Smooth muscle cell (in vitro differentiated cells): ENCODE measurements around the gene SULT1C2. TPM values are rescaled to one million over a fixed set of nuclear protein-coding genes. Genes with fewer than 3 reads are reported as not detected.
"Not testable (repeated sequence)": the region's sequence is repeated elsewhere in the genome, so short reads cannot be mapped to it uniquely, and the experiment has no call there.

ENCODE experiments used
- DNase-seq: peaks from one replicate; lab custom pipeline; 2025; ENCODE audit not compliant: unreplicated experiment; lab: John Stamatoyannopoulos, UW
- H2AFZ ChIP-seq: fragments of 200-600 bp; sonication (generic); 2 replicates; pipeline ENCODE4 v1.6.0; 2016; ENCODE audit warnings: antibody characterized with exemption, low read depth, mild to moderate bottlenecking
- H3F3A ChIP-seq: fragments of 200-600 bp; sonication (generic); 2 replicates; pipeline ENCODE4 v1.6.0; 2017; ENCODE audit warnings: antibody characterized with exemption, low read depth
- H3K27ac ChIP-seq: fragments of 200-600 bp; sonication (generic); 2 replicates; pipeline ENCODE4 v1.5.1; 2016; ENCODE audit warnings: low read depth, mild to moderate bottlenecking
- H3K27me3 ChIP-seq: fragments of 200-600 bp; sonication (generic); 2 replicates; pipeline ENCODE4 v1.6.1; 2016; ENCODE audit warnings: low read depth, mild to moderate bottlenecking
- H3K36me3 ChIP-seq: fragments of 200-600 bp; sonication (generic); 2 replicates; pipeline ENCODE4 v1.5.1; 2016; ENCODE audit warnings: low read depth
- H3K4me1 ChIP-seq: fragments of 200-600 bp; sonication (generic); 2 replicates; pipeline ENCODE4 v1.5.1; 2016; ENCODE audit warnings: low read depth
- H3K4me2 ChIP-seq: fragments of 200-600 bp; sonication (generic); 2 replicates; pipeline ENCODE4 v1.6.0; 2016; ENCODE audit warnings: mild to moderate bottlenecking
- H3K4me3 ChIP-seq: fragments of 200-600 bp; sonication (generic); 2 replicates; pipeline ENCODE4 v1.5.1; 2016; ENCODE audit warnings: mild to moderate bottlenecking
- H3K79me2 ChIP-seq: fragments of 200-600 bp; sonication (generic); 2 replicates; pipeline ENCODE4 v1.6.0; 2016; ENCODE audit warnings: low read depth, mild to moderate bottlenecking
- H3K9ac ChIP-seq: fragments of 200-600 bp; sonication (generic); 2 replicates; pipeline ENCODE4 v1.6.0; 2016; ENCODE audit warnings: low read depth
- H3K9me3 ChIP-seq: fragments of 200-600 bp; sonication (generic); replicated peaks from 2 replicates; pipeline ENCODE4 v1.5.1; 2016; ENCODE audit warnings: low read depth
- H4K20me1 ChIP-seq: fragments of 200-600 bp; sonication (generic); 2 replicates; pipeline ENCODE4 v1.6.0; 2016; ENCODE audit warnings: low read depth
- WGBS: methylation state at CpG from one replicate; pipeline ENCODE4 v1.1.7; 2016; ENCODE audit warnings: low lambda C conversion rate; 5-methylcytosine and 5-hydroxymethylcytosine counted together
- polyA plus RNA-seq: library from polyadenylated mRNA; unstranded; fragments of >200 nt; fragmentation: Nextera tagmentation; extraction: Ambion mirVana; gene quantifications from 2 replicates; pipeline ENCODE4 v1.2.1, GENCODE V29; 2016
- total RNA-seq: library from RNA; depleted of rRNA; stranded (reverse); fragments of >200 nt; gene quantifications from 2 replicates; pipeline ENCODE4 v1.2.3, GENCODE V29; 2014
- TF ChIP-seq, protein P1 (sequence below): fragments of 200-600 bp; sonication (generic); IDR thresholded peaks from 2 replicates; pipeline ENCODE4 v1.5.1; 2017; ENCODE audit warnings: borderline replicate concordance, mild to moderate bottlenecking, antibody characterized with exemption; ENCODE audit not compliant: insufficient read depth, poor library complexity, severe bottlenecking

SULT1C2 gene
- total and polyA plus RNA-seq, 2 experiments from 2014 or later, result not detected

DNA sequence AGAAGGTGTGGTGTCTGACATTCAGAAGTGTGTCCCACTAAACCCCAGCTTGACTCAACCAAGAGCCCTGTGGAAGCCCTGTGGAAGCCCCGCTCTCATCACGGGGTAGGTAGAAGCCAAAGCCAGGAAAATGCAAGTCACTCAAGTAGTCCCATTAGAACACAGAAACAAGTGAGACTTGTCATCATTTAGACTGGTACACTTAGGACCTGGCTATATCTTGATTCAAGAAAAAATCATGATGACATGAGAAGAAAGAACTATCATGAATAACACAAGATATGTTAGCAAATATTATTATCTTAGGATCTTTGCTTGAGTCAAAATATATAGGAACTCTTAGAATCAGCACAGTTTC is 60.9 kb downstream of the SULT1C2 start:
- Histone ChIP-seq H3K27ac (no peak overlapping the region), H3K27me3 (no peaks in the 10 kb centered on the region), H2AFZ (no peak overlapping the region), H3K9me3 (no peaks in the 10 kb centered on the region), H3F3A (no peaks in the 10 kb centered on the region), H3K36me3 (no peaks in the 10 kb centered on the region), H3K4me3 (no peak overlapping the region), H3K79me2 (no peaks in the 10 kb centered on the region), H3K4me2 (no peak overlapping the region), H3K4me1 (no peaks in the 10 kb centered on the region), H4K20me1 (no peaks in the 10 kb centered on the region), H3K9ac (no peak overlapping the region)
- 79% methylated on average over 2 of the region's 2 CpGs for WGBS
- no peak for DNase-seq
- TF ChIP-seq, protein P1, sequence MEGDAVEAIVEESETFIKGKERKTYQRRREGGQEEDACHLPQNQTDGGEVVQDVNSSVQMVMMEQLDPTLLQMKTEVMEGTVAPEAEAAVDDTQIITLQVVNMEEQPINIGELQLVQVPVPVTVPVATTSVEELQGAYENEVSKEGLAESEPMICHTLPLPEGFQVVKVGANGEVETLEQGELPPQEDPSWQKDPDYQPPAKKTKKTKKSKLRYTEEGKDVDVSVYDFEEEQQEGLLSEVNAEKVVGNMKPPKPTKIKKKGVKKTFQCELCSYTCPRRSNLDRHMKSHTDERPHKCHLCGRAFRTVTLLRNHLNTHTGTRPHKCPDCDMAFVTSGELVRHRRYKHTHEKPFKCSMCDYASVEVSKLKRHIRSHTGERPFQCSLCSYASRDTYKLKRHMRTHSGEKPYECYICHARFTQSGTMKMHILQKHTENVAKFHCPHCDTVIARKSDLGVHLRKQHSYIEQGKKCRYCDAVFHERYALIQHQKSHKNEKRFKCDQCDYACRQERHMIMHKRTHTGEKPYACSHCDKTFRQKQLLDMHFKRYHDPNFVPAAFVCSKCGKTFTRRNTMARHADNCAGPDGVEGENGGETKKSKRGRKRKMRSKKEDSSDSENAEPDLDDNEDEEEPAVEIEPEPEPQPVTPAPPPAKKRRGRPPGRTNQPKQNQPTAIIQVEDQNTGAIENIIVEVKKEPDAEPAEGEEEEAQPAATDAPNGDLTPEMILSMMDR, result no peak

DNA sequence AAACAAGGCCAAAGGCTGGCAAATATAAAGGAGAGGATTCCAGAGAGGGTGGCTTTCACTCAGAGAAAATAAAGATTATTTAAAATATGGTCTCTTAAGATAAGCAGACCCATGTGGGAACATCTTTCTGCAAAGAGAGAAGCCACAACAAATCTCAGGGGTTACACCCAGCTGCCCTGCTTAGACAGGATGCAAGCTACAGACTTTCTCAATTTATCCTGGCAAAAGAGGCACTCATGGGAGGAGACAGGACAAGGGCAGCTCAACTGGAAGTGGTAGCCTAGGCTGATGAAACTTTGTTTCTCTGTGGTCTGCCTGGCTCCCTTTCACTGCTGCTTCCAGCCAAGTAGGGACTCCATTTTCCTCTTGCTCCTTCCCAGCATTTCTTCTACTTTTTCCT is 63.2 kb downstream of the SULT1C2 start:
- Histone ChIP-seq H3K27ac (no peak overlapping the region), H3K9ac (no peak overlapping the region), H2AFZ (no peak overlapping the region)

DNA sequence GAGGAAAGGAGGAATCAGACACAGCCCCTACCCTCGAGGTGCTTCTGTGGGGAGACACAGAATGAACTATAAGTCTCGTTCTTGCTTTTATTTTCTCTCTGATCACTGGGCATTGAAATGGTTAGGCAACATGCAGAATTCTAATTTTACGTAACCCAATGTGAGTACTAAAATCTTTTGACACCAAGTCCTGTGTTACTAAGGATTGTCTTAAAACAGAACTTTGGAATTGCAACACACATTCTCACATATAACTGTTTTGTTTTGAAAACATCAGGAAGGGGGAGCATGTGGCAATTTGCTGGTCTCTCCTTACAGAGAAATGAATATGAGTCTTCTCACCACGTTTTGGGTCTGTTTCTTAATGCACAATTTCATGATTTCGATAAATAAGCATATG is 65.4 kb downstream of the SULT1C2 start:
- H3K9ac ChIP-seq, result no peak overlapping the region
- H3F3A ChIP-seq, result no peaks in the 10 kb centered on the region
- H3K27ac ChIP-seq, result no peak overlapping the region
- H2AFZ ChIP-seq, result no peak overlapping the region
- no peak overlapping the region for H3K4me2 ChIP-seq
- H3K9me3 ChIP-seq, result no peaks in the 10 kb centered on the region
- 78% methylated on average over 5 of the region's 5 CpGs for WGBS
- H3K36me3 ChIP-seq, result no peaks in the 10 kb centered on the region
- no peaks in the 10 kb centered on the region for H4K20me1 ChIP-seq
- H3K79me2 ChIP-seq, result no peaks in the 10 kb centered on the region
- TF ChIP-seq, protein P1, result no peak
- H3K4me1 ChIP-seq, result no peaks in the 10 kb centered on the region
- H3K27me3 ChIP-seq, result no peaks in the 10 kb centered on the region
- no peak overlapping the region for H3K4me3 ChIP-seq
- no peak for DNase-seq

More for the DNA sequence above, 63.2 kb downstream of the SULT1C2 start:
- Histone ChIP-seq H3F3A (no peaks in the 10 kb centered on the region), H3K4me3 (no peak overlapping the region), H3K36me3 (no peaks in the 10 kb centered on the region), H4K20me1 (no peaks in the 10 kb centered on the region), H3K9me3 (no peaks in the 10 kb centered on the region), H3K79me2 (no peaks in the 10 kb centered on the region), H3K4me2 (no peak overlapping the region), H3K27me3 (no peaks in the 10 kb centered on the region), H3K4me1 (no peaks in the 10 kb centered on the region)
- no peak for DNase-seq
- TF ChIP-seq, protein P1, result no peak

DNA sequence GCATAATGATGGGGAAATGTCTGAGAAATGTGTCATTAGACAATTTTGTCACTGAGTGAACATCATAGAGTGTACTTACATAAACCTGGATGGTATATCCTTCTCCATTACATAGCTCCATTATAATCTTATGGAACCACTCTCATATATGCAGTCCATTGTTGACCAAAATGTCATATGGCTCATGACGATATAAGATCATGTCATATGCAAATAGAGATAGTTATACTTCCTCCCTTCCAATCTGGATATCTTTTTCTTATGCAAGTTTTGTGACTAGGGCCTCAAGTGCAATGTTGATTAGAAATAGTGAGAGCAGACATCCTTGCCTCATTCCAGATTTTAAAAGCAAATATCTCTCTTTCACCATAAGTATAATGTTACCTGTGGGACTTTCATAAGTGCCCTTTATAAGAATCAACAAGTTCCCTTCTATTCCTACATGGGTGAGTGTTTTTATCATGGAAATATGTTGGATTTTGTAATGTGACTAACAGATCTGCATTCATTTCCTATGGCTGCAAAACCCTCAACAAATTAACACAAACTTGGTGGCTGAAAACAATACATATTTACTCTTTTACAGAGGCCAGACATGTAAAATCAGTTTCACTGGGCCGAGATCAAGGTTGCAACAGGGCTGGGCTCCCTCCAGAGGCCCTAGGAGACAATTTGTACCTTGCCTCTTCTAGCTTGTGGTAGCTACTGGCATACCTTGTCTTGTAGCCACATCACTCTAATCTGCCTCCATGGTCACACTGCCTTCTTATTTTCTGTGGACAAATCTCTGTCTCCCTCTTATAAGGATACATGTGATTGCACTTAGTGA is 67.4 kb downstream of the SULT1C2 start:
- H3K4me2 ChIP-seq, result no peak overlapping the region
- no peaks in the 10 kb centered on the region for H3K4me1 ChIP-seq
- H3K27ac ChIP-seq, result no peak overlapping the region
- H3K79me2 ChIP-seq, result no peaks in the 10 kb centered on the region
- H3K36me3 ChIP-seq, result no peaks in the 10 kb centered on the region
- no peak overlapping the region for H3K9ac ChIP-seq
- WGBS, result 86% methylated on average over 2 of the region's 2 CpGs
- no peak overlapping the region for H3K4me3 ChIP-seq
- H4K20me1 ChIP-seq, result no peaks in the 10 kb centered on the region
- TF ChIP-seq, protein P1, result no peak
- H3K27me3 ChIP-seq, result no peaks in the 10 kb centered on the region
- H3K9me3 ChIP-seq, result no peaks in the 10 kb centered on the region
- no peak for DNase-seq
- no peak overlapping the region for H2AFZ ChIP-seq
- H3F3A ChIP-seq, result no peaks in the 10 kb centered on the region

DNA sequence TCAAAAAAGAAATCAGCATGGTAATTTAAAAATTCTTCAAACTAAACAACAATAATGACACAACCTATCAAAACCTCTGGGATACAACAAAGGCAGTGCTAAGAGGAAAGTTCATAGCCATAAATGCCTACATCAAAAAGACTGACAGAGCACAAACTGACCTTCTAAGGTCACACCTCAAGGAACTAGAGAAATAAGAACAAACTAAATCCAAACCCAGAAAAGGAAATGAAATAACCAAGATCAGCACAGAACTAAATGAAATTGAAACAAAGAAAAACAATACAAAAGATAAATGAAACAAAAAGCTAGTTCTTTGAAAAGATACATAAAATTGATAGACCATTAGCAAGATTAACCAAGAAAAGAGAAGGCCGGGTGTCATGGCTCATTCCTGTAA is 70.6 kb downstream of the SULT1C2 start:
- not testable (repeated sequence) for H3K27ac ChIP-seq, H3K79me2 ChIP-seq, H3F3A ChIP-seq, H3K27me3 ChIP-seq, DNase-seq, H3K4me1 ChIP-seq, H4K20me1 ChIP-seq, H3K4me3 ChIP-seq, H3K9ac ChIP-seq, H3K36me3 ChIP-seq, H3K4me2 ChIP-seq, H2AFZ ChIP-seq, H3K9me3 ChIP-seq
- 89% methylated on average over 1 of the region's 1 CpG for WGBS
